HepG2 (cell line): ENCODE data around the gene CACNA1D.

ENCODE experiments used
- AFF4 ChIP-seq: sonication (generic); formaldehyde crosslinking; IDR thresholded peaks from 2 replicates; pipeline ENCODE4 v1.4.0; 2020; ENCODE audit warnings: missing genetic modification reagents
- ATF7 ChIP-seq, 2 experiments: fragments of 450-650 bp in 1 of 2; sonication (generic) in 1 of 2; formaldehyde crosslinking in 1 of 2; IDR thresholded peaks; 2 replicates each; pipeline versions ENCODE4 v1.4.0 to v1.6.1; 2016 to 2020; ENCODE audit warnings: antibody characterized with exemption in 1 of 2, mild to moderate bottlenecking in 1 of 2, missing genetic modification reagents in 1 of 2
- EZH2 ChIP-seq: conservative IDR thresholded peaks from 2 replicates; pipeline ENCODE4 v1.6.1; 2012; ENCODE audit warnings: mild to moderate bottlenecking, low read depth, low read length, moderate library complexity
- NFIC ChIP-seq: IDR thresholded peaks from 2 replicates; pipeline ENCODE4 v1.6.1; 2012; ENCODE audit warnings: mild to moderate bottlenecking, low read length, inconsistent platforms
- PAF1 ChIP-seq: IDR thresholded peaks from 2 replicates; pipeline ENCODE4 v1.6.1; 2016; ENCODE audit warnings: missing genetic modification reagents, missing compliant biosample characterization
- PRDM15 ChIP-seq: sonication (generic); formaldehyde crosslinking; IDR thresholded peaks from 2 replicates; pipeline ENCODE4 v1.4.0; 2020; ENCODE audit warnings: missing genetic modification reagents
- YY1 ChIP-seq: IDR thresholded peaks from 2 replicates; pipeline ENCODE4 v1.6.1; 2011; ENCODE audit warnings: low read length, low read depth, moderate library complexity, mild to moderate bottlenecking; ENCODE audit not compliant: insufficient read depth, insufficient replicate concordance
- TF ChIP-seq, protein P1 (sequence below): sonication (generic); formaldehyde crosslinking; IDR thresholded peaks from 2 replicates; pipeline ENCODE4 v1.5.0; 2020; ENCODE audit warnings: mild to moderate bottlenecking, missing genetic modification reagents, moderate library complexity

DNA sequence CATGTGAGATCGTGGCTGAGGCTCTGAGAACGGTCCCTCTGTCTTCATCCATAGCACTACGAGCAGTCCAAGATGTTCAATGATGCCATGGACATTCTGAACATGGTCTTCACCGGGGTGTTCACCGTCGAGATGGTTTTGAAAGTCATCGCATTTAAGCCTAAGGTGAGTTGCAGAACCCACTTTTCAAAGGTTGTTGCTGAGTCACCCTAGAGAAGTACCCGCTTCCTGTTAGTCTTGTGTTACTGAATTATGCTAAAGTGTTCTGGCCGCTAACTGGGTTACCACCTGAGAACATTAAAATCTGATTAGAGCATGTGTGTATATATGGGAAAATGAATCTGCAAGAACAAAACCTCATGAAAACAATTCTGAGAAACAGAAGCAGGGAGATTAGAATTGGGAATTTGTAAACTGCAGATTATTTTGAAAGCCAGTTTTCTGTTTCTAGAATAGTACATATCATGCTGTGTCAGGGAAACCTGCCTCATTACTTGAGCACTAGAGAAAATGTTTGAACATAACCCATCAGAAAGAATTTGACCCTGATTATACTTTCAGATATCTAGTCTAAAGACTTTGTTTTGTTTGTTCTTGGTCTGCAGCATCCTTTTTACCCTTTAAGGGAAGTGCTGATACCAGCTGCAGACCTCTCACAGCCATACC, 259.2 kb downstream of the CACNA1D start:
- TF ChIP-seq EZH2, result no peak
- TF ChIP-seq PAF1 (CRISPR knock-in tag), result no peak
- TF ChIP-seq ATF7 (IDR thresholded peaks at IDR 0.05), result no peak
- no peak for TF ChIP-seq ATF7 (CRISPR knock-in tag; IDR thresholded peaks at IDR 0.05)
- no peak for TF ChIP-seq PRDM15 (CRISPR knock-in tag)
- TF ChIP-seq, protein P1, sequence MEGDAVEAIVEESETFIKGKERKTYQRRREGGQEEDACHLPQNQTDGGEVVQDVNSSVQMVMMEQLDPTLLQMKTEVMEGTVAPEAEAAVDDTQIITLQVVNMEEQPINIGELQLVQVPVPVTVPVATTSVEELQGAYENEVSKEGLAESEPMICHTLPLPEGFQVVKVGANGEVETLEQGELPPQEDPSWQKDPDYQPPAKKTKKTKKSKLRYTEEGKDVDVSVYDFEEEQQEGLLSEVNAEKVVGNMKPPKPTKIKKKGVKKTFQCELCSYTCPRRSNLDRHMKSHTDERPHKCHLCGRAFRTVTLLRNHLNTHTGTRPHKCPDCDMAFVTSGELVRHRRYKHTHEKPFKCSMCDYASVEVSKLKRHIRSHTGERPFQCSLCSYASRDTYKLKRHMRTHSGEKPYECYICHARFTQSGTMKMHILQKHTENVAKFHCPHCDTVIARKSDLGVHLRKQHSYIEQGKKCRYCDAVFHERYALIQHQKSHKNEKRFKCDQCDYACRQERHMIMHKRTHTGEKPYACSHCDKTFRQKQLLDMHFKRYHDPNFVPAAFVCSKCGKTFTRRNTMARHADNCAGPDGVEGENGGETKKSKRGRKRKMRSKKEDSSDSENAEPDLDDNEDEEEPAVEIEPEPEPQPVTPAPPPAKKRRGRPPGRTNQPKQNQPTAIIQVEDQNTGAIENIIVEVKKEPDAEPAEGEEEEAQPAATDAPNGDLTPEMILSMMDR (CRISPR knock-in tag), result no peak
- no peak for TF ChIP-seq YY1
- no peak for TF ChIP-seq AFF4 (CRISPR knock-in tag)
- no peak for TF ChIP-seq NFIC
